IPS-18c (cell line): ENCODE results near the gene NAA35.

Experiments
- H3K4me3 ChIP-seq: 2 replicates; pipeline ENCODE4 v1.7.0; 2013; ENCODE audit warnings: low read depth, mild to moderate bottlenecking, low read length, moderate library complexity; ENCODE audit not compliant: insufficient read depth
- H3K9me3 ChIP-seq: one replicate; pipeline ENCODE4 v1.6.1; 2013; ENCODE audit warnings: mild to moderate bottlenecking, low read length, moderate library complexity; ENCODE audit not compliant: control insufficient read depth, insufficient read depth

Gene NAA35

GRCh38 chr9:85994191-85994590 is 53.2 kb downstream of the NAA35 start:
- H3K9me3 ChIP-seq: no peaks in the 10 kb centered on the region
- no peak overlapping the region for H3K4me3 ChIP-seq

- Histone ChIP-seq H3K4me3 (no peak overlapping the region), H3K9me3 (no peaks in the 10 kb centered on the region)
Measured at GRCh38 chr9:85995097-85995496, 54.2 kb downstream of the NAA35 start.

- Histone ChIP-seq H3K4me3 (no peak overlapping the region), H3K9me3 (no peaks in the 10 kb centered on the region)
Measured at GRCh38 chr9:85995599-85995998, 54.7 kb downstream of the NAA35 start.

GRCh38 chr9:86005253-86005775 is 64.4 kb downstream of the NAA35 start:
- no peaks in the 10 kb centered on the region for H3K9me3 ChIP-seq
- no peak overlapping the region for H3K4me3 ChIP-seq

- Histone ChIP-seq H3K9me3 (no peaks in the 10 kb centered on the region), H3K4me3 (no peak overlapping the region)
Measured at GRCh38 chr9:86009133-86009532, 68.2 kb downstream of the NAA35 start.

GRCh38 chr9:86020731-86021130 is 79.8 kb downstream of the NAA35 start:
- Histone ChIP-seq H3K9me3 (no peaks in the 10 kb centered on the region), H3K4me3 (no peak overlapping the region)

- no peak overlapping the region for H3K4me3 ChIP-seq
- no peaks in the 10 kb centered on the region for H3K9me3 ChIP-seq
Measured at GRCh38 chr9:86021166-86021565, 80.2 kb downstream of the NAA35 start.

- H3K9me3 ChIP-seq: no peaks in the 10 kb centered on the region
- H3K4me3 ChIP-seq: no peak overlapping the region
Measured at GRCh38 chr9:86022687-86023266, 81.8 kb downstream of the NAA35 start.

- H3K4me3 ChIP-seq: no peak overlapping the region
- H3K9me3 ChIP-seq: no peaks in the 10 kb centered on the region
Measured at GRCh38 chr9:86027767-86028166, 86.8 kb downstream of the NAA35 start.

- no peaks in the 10 kb centered on the region for H3K9me3 ChIP-seq
- no peak overlapping the region for H3K4me3 ChIP-seq
Measured at GRCh38 chr9:86034863-86035734, 94.2 kb downstream of the NAA35 start.

GRCh38 chr9:86035827-86036440 is 95.0 kb downstream of the NAA35 start:
- no peaks in the 10 kb centered on the region for H3K9me3 ChIP-seq
- H3K4me3 ChIP-seq: no peak overlapping the region

- Histone ChIP-seq H3K4me3 (no peak overlapping the region), H3K9me3 (no peaks in the 10 kb centered on the region)
Measured at GRCh38 chr9:86036555-86036954, 95.6 kb downstream of the NAA35 start.

- Histone ChIP-seq H3K9me3 (no peaks in the 10 kb centered on the region), H3K4me3 (no peak overlapping the region)
Measured at GRCh38 chr9:86039991-86040860, 99.3 kb downstream of the NAA35 start.

- Histone ChIP-seq H3K9me3 (no peaks in the 10 kb centered on the region), H3K4me3 (no peak overlapping the region)
Measured at GRCh38 chr9:86040861-86041155, 99.9 kb downstream of the NAA35 start.

- H3K4me3 ChIP-seq: no peak overlapping the region
Measured at GRCh38 chr9:86041311-86041741, 100.4 kb downstream of the NAA35 start.

GRCh38 chr9:86042199-86042978 is 101.4 kb downstream of the NAA35 start:
- Histone ChIP-seq H3K4me3 (no peak overlapping the region), H3K9me3 (no peaks in the 10 kb centered on the region)

More at GRCh38 chr9:86041311-86041741, 100.4 kb downstream of the NAA35 start:
- H3K9me3 ChIP-seq: no peaks in the 10 kb centered on the region

- Histone ChIP-seq H3K9me3 (no peaks in the 10 kb centered on the region), H3K4me3 (no peak overlapping the region)
Measured at GRCh38 chr9:86043586-86043985, 102.6 kb downstream of the NAA35 start.
